NCI-H748 (cell line): Measurements from ENCODE around the gene OPTC.

ENCODE experiments used
- DNase-seq: peaks from one replicate; lab custom pipeline; 2025; ENCODE audit not compliant: unreplicated experiment; lab: John Stamatoyannopoulos, UW

Gene OPTC

DNA sequence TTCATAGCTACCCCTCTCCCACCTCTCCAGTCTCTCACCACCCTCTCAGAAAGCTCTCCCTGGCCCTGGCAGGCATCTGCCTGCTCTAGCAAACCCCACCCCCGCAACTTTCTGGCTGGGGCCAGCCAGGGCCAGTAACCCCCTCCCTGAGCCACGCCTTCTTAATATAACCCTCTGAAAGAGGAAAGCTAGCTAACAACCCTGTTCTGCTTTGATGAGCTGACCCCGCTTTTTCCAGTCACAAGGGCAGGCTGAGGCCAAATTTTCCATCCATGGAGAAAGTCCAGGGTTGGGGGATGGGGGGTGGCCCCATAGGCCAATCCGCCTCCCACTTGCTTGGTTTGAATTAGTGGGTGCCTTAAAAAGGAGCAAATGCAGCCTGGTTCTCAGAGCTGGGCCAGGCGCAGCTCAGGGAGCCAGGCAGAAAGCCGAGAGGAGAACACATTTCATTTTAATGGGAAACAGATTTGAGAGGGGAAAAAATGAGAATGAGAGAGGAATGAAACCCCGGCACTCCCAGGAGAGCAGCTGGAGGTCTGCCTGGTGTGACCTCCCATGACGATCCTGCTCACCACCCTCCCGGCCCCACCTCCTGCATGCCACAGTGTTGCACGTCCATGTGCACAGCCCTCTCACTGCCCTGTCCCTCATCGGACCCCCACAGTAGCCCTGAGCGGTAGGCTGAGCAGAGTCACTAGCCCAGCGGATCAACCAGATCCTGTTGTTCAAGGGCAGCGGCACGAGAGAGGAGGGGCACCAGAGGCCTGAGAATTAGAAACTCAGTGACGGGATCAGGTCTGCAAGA lies 62.3 kb downstream of the OPTC start:
- no peak for DNase-seq

DNA sequence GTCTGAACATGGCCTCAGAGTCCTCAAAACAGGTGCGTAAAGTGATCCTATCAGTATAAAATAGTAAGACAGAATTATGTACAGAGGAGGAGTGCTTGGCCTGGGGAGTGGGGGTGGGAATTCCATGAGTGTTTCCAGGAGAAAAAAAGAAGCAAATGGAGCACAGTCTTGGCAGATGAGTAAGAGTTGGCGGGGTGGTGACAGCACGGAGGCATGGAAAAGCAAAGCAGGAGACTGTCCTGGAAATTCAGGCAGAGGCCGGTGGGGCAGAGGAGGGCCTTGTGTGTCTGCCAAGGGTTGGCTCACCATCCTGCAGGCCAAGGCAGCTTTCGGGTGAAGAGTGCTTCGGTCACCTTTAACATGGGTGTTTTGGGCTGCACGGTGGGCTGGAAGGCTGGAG lies 63.4 kb downstream of the OPTC start:
- DNase-seq = no peak

DNA sequence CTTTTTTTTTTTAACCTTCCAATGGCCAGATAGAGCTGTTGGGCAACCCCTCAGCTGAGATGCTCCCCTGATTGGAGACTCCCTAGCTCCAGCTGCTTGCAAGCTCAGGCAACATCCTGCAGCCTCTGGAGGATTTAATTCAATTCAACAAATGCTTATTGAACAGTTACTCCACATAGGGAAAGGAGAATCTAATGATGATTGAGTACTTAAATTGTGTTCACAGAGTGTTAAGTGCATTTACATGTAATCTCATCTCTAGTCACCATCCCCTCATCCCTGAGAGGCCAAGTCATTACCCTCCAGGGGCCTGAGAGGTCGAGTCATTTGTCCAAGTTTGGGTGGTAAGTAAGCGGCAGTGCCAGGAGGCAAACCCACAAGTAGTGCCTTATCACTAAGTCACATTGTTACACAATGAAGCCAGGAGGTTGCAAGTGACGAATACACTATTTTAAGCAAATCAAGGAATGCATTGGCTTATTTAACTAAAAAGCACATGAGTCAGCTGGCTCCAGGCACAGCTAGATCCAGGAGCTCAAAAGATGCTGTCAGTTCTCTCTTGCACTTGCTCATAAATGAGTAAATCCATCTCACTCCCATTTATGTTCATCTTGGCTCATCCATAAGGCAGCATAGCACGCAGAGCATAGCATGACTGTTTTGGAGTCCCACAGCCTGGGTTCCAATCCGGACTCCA lies 64.3 kb downstream of the OPTC start:
- no peak for DNase-seq
